Keratinocyte (primary cell): ENCODE data around the gene GON7. TPM values are rescaled to one million over a fixed set of nuclear protein-coding genes. Genes with fewer than 3 reads are reported as not detected.

Experiments used
- DNase-seq: peaks from one replicate; pipeline ENCODE4 v3.0.0-alpha.2; 2011; ENCODE audit warnings: low read depth, missing footprints, low spot score
- FAIRE-seq: peaks from 2 replicates; lab custom pipeline; 2011; peaks lifted over from hg19 to GRCh38; lab: Jason Lieb, UNC
- H2AFZ ChIP-seq: 2 replicates; pipeline ENCODE4 v1.6.0; 2012; ENCODE audit warnings: low read length, control low read depth, inconsistent platforms; ENCODE audit not compliant: control insufficient read depth
- H3K27ac ChIP-seq: 2 replicates; pipeline ENCODE4 v1.5.1; 2011; ENCODE audit warnings: low read length; ENCODE audit not compliant: control insufficient read depth, insufficient read depth
- H3K27me3 ChIP-seq: 3 replicates; pipeline ENCODE4 v1.6.0; 2011; ENCODE audit warnings: low read length; ENCODE audit not compliant: control insufficient read depth, insufficient read depth; ENCODE audit errors: extremely low read depth
- H3K36me3 ChIP-seq, 2 experiments: 2 replicates in 1 of 2; 3 replicates in 1 of 2; pipeline ENCODE4 v1.5.1; 2011; ENCODE audit warnings: low read length in 2 of 2, mild to moderate bottlenecking in 1 of 2; ENCODE audit not compliant: control insufficient read depth in 2 of 2, insufficient read depth in 2 of 2; ENCODE audit errors: extremely low read depth in 1 of 2
- H3K4me1 ChIP-seq: 3 replicates; pipeline ENCODE4 v1.5.1; 2011; ENCODE audit warnings: low read length; ENCODE audit not compliant: control insufficient read depth, insufficient read depth; ENCODE audit errors: extremely low read depth
- H3K4me2 ChIP-seq: 3 replicates; pipeline ENCODE4 v1.6.0; 2011; ENCODE audit warnings: low read depth, low read length; ENCODE audit not compliant: control insufficient read depth, insufficient read depth; ENCODE audit errors: extremely low read depth
- H3K4me3 ChIP-seq, 3 experiments: fragments of 200-600 bp in 1 of 3; sonication (generic) in 1 of 3; 2 replicates in 2 of 3; 3 replicates in 1 of 3; pipeline ENCODE4 v1.5.1; 2011 to 2016; ENCODE audit warnings: low read length in 3 of 3, mild to moderate bottlenecking in 3 of 3, control low read depth in 2 of 3, inconsistent platforms in 1 of 3, low read depth in 1 of 3, mixed read lengths in 1 of 3, mixed run types in 1 of 3, moderate library complexity in 1 of 3; ENCODE audit not compliant: control insufficient read depth in 2 of 3, insufficient read depth in 2 of 3; ENCODE audit errors: extremely low read depth in 1 of 3
- H3K79me2 ChIP-seq: 2 replicates; pipeline ENCODE4 v1.6.0; 2012; ENCODE audit warnings: low read length; ENCODE audit not compliant: control insufficient read depth, insufficient read depth
- H3K9ac ChIP-seq: 3 replicates; pipeline ENCODE4 v1.6.0; 2011; ENCODE audit warnings: low read length; ENCODE audit not compliant: control insufficient read depth, insufficient read depth; ENCODE audit errors: extremely low read depth
- H3K9me1 ChIP-seq: 3 replicates; pipeline ENCODE4 v1.6.0; 2011; ENCODE audit warnings: low read length; ENCODE audit not compliant: control insufficient read depth, insufficient read depth; ENCODE audit errors: extremely low read depth
- H3K9me3 ChIP-seq: 2 replicates; pipeline ENCODE4 v1.5.1; 2012; ENCODE audit warnings: low read depth, low read length; ENCODE audit not compliant: control insufficient read depth
- H4K20me1 ChIP-seq: 3 replicates; pipeline ENCODE4 v1.6.0; 2011; ENCODE audit warnings: low read length; ENCODE audit not compliant: control insufficient read depth, insufficient read depth; ENCODE audit errors: extremely low read depth
- EZH2 ChIP-seq: IDR thresholded peaks from one replicate; pipeline ENCODE4 v1.6.1; 2012; ENCODE audit warnings: inconsistent platforms, mild to moderate bottlenecking, low read length, moderate library complexity
- dilution Hi-C: fragments of 300-500 bp; cut with MboI; formaldehyde crosslinking; loops from one replicate; pipeline ENCODE4 v1.7.0; 2020; ENCODE audit warnings: low sequenced_read_pairs; ENCODE audit not compliant: extremely low pct_ligation_motif_present
- polyA plus RNA-seq, 5 experiments: library from polyadenylated mRNA; depleted of rRNA in 3 of 5; stranded (reverse) in 3 of 5; stranded (forward) in 1 of 5; unstranded in 1 of 5; fragments of >200 nt; gene quantifications; 1 replicate in 1 of 5; 2 replicates in 3 of 5; 3 replicates in 1 of 5; pipeline versions ENCODE4 v1.2.1 to v1.2.3, GENCODE V29; 2011 to 2012; ENCODE audit warnings: missing spikeins in 2 of 5, low read depth in 1 of 5, low replicate concordance in 1 of 5
- TF ChIP-seq, protein P1 (sequence below), 3 experiments: IDR thresholded peaks in 1 of 3; conservative IDR thresholded peaks in 1 of 3; optimal IDR thresholded peaks in 1 of 3; 2 replicates in 2 of 3; 3 replicates in 1 of 3; pipeline versions ENCODE3 to v1.5.1; 2011; ENCODE audit warnings: low read length in 3 of 3, mild to moderate bottlenecking in 3 of 3, moderate library complexity in 2 of 3, control low read depth in 1 of 3, inconsistent platforms in 1 of 3; ENCODE audit not compliant: insufficient read depth in 2 of 3; ENCODE audit errors: extremely low read depth in 1 of 3

The GON7 gene
- polyA plus RNA-seq, 1 donor (not counting 4 experiments of a cell fraction or from before 2014, with no cell fraction given) = 12.6 TPM

DNA sequence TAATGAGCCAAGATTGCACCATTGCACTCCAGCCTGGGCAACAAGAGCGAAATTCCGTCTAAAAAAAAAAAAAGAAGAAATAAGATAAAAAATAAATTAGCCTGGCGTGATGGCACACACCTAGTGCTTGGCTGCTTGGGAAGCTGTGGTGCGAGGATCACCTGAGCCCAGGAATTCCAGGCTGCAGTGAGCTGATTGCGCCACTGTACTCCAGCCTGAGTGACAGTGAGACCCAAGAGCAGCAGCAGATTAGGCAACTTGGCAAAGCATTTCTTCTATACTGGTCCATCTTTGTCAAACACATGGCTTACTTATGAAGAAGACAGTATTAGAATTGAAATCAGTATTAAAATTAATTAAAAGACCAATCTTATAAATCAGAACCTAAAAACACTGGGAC lies 6.3 kb downstream of the GON7 start:
- dilution Hi-C loops = no loop called here
- no peaks in the 10 kb centered on the region for H3K9me1 ChIP-seq
- no peak overlapping the region for H3K4me3 ChIP-seq
- H2AFZ ChIP-seq = no peak overlapping the region
- no peak overlapping the region for H3K27ac ChIP-seq
- no peaks in the 10 kb centered on the region for H3K27me3 ChIP-seq
- DNase-seq (no peak), FAIRE-seq (no peak)
- H3K9me3 ChIP-seq = no peaks in the 10 kb centered on the region
- no peak overlapping the region for H3K9ac ChIP-seq
- H3K4me1 ChIP-seq = no peaks in the 10 kb centered on the region
- no peak overlapping the region for H3K4me2 ChIP-seq
- no peaks in the 10 kb centered on the region for H4K20me1 ChIP-seq
- peaks cover 10% of the 10 kb centered on the region for H3K79me2 ChIP-seq
- no peaks in the 10 kb centered on the region for H3K36me3 ChIP-seq
- TF ChIP-seq, protein P1, sequence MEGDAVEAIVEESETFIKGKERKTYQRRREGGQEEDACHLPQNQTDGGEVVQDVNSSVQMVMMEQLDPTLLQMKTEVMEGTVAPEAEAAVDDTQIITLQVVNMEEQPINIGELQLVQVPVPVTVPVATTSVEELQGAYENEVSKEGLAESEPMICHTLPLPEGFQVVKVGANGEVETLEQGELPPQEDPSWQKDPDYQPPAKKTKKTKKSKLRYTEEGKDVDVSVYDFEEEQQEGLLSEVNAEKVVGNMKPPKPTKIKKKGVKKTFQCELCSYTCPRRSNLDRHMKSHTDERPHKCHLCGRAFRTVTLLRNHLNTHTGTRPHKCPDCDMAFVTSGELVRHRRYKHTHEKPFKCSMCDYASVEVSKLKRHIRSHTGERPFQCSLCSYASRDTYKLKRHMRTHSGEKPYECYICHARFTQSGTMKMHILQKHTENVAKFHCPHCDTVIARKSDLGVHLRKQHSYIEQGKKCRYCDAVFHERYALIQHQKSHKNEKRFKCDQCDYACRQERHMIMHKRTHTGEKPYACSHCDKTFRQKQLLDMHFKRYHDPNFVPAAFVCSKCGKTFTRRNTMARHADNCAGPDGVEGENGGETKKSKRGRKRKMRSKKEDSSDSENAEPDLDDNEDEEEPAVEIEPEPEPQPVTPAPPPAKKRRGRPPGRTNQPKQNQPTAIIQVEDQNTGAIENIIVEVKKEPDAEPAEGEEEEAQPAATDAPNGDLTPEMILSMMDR (optimal IDR thresholded peaks at IDR 0.05 in 1 of 3, IDR thresholded peaks at IDR 0.05 in 1 of 3, conservative IDR thresholded peaks at IDR 0.05 in 1 of 3; ENCODE audit: extremely low read depth in 1 of 3, insufficient read depth in 2 of 3, low read length in 3 of 3) = no peak
- TF ChIP-seq EZH2 = no peak

DNA sequence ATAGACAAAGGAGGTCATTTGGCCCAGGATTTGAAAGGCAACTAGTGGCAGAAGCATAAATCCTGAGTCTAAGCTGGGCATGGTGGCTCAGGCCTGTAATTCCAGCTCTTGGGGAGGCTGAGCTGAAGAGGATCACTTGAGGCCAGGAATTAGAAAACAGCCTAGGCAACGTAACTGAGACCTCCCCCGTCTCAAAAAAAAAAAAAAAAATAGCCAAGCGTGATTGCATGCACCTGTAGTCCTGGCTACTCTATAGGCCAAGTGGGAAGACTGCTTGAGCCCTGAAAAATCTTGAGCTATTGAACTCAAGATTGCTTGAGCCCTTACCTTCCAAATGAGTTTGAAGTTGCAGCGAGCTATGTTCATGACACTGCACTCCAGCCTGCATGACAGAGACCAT lies 7.8 kb downstream of the GON7 start:
- no peaks in the 10 kb centered on the region for H3K4me1 ChIP-seq
- dilution Hi-C loops = no loop called here
- no peak overlapping the region for H3K9ac ChIP-seq
- no peak overlapping the region for H3K4me3 ChIP-seq
- no peak for TF ChIP-seq EZH2
- TF ChIP-seq, protein P1 (optimal IDR thresholded peaks at IDR 0.05 in 1 of 3, IDR thresholded peaks at IDR 0.05 in 1 of 3, conservative IDR thresholded peaks at IDR 0.05 in 1 of 3; ENCODE audit: extremely low read depth in 1 of 3, insufficient read depth in 2 of 3, low read length in 3 of 3) = no peak
- no peaks in the 10 kb centered on the region for H3K27me3 ChIP-seq
- H3K9me3 ChIP-seq = no peaks in the 10 kb centered on the region
- H3K9me1 ChIP-seq = no peaks in the 10 kb centered on the region
- H4K20me1 ChIP-seq = no peaks in the 10 kb centered on the region
- no peaks in the 10 kb centered on the region for H3K79me2 ChIP-seq
- DNase-seq = no peak
- H3K4me2 ChIP-seq = no peak overlapping the region
- no peak overlapping the region for H2AFZ ChIP-seq
- FAIRE-seq = no peak
- H3K36me3 ChIP-seq = no peaks in the 10 kb centered on the region
- H3K27ac ChIP-seq = no peak overlapping the region
